HepG2 (cell line): ENCODE measurements around the gene NDUFS1. TPM values are rescaled to one million over a fixed set of nuclear protein-coding genes. Genes with fewer than 3 reads are reported as not detected.

Experiments used
- SRSF1 ChIP-seq: fragments of 200-400 bp; formaldehyde crosslinking; optimal IDR thresholded peaks from 2 replicates; pipeline ENCODE3; 2017; ENCODE audit warnings: mild to moderate bottlenecking, low read depth, low read length, moderate library complexity
- ZFP36L2 ChIP-seq: sonication (generic); formaldehyde crosslinking; IDR thresholded peaks from 2 replicates; pipeline ENCODE4 v1.4.0; 2020; ENCODE audit warnings: missing genetic modification reagents
- ZFP62 ChIP-seq: sonication (generic); formaldehyde crosslinking; IDR thresholded peaks from 2 replicates; pipeline ENCODE4 v1.4.0; 2020; ENCODE audit warnings: missing genetic modification reagents
- polyA plus RNA-seq, 8 experiments: library from polyadenylated mRNA; depleted of rRNA in 3 of 8; stranded (reverse) in 7 of 8; unstranded in 1 of 8; fragments of >200 nt; fragmentation: Illumina TruSeq in 4 of 8; extraction: Trizol in 4 of 8; gene quantifications; 2 replicates each; pipeline versions ENCODE4 v1.2.1 to v1.2.3, GENCODE V29; 2011 to 2016; ENCODE audit warnings: low read depth in 4 of 8, missing spikeins in 1 of 8, mixed read lengths in 1 of 8; ENCODE audit not compliant: insufficient read depth in 1 of 8
- total RNA-seq, 5 experiments: library from RNA; depleted of rRNA; stranded (reverse); fragments of >200 nt; fragmentation: Illumina TruSeq; extraction: Trizol; gene quantifications; 2 replicates each; pipeline ENCODE4 v1.2.3, GENCODE V29; 2016; ENCODE audit warnings: low read depth in 1 of 5
- TF ChIP-seq, protein P1 (sequence below): sonication (generic); formaldehyde crosslinking; IDR thresholded peaks from 2 replicates; pipeline ENCODE4 v1.9.0; 2021; ENCODE audit warnings: mild to moderate bottlenecking, missing genetic modification reagents
- TF ChIP-seq, protein P2 (sequence below): sonication (generic); formaldehyde crosslinking; IDR thresholded peaks from 2 replicates; pipeline ENCODE4 v1.4.0; 2020; ENCODE audit warnings: mild to moderate bottlenecking, missing genetic modification reagents

NDUFS1 gene
- total and polyA plus RNA-seq, 2 of the 13 experiments (the other 11 are each of a cell fraction or from before 2014, with no cell fraction given) = 139 to 242 TPM

DNA sequence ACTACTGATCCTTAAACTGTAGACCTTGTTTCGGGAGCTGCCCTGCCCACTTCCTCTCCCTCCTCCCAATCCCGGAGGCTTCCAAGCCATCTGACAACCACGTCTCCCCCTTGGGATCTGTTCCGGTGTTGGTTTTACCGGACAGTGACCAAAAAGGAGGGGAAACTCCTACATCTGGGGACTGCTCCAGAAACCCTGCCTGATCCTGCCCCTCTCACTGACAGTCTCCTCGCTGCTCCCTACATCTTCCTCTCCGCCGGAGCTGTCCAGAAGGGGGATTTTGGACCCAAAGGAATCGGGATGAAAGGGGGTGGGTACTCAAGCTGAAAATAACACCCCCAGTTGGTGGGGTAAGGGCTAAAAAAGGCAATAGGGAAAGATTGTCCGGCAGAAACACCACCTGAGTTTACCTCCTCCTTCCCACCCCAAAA is 74.8 kb downstream of the NDUFS1 start (continued):
- TF ChIP-seq, protein P1, sequence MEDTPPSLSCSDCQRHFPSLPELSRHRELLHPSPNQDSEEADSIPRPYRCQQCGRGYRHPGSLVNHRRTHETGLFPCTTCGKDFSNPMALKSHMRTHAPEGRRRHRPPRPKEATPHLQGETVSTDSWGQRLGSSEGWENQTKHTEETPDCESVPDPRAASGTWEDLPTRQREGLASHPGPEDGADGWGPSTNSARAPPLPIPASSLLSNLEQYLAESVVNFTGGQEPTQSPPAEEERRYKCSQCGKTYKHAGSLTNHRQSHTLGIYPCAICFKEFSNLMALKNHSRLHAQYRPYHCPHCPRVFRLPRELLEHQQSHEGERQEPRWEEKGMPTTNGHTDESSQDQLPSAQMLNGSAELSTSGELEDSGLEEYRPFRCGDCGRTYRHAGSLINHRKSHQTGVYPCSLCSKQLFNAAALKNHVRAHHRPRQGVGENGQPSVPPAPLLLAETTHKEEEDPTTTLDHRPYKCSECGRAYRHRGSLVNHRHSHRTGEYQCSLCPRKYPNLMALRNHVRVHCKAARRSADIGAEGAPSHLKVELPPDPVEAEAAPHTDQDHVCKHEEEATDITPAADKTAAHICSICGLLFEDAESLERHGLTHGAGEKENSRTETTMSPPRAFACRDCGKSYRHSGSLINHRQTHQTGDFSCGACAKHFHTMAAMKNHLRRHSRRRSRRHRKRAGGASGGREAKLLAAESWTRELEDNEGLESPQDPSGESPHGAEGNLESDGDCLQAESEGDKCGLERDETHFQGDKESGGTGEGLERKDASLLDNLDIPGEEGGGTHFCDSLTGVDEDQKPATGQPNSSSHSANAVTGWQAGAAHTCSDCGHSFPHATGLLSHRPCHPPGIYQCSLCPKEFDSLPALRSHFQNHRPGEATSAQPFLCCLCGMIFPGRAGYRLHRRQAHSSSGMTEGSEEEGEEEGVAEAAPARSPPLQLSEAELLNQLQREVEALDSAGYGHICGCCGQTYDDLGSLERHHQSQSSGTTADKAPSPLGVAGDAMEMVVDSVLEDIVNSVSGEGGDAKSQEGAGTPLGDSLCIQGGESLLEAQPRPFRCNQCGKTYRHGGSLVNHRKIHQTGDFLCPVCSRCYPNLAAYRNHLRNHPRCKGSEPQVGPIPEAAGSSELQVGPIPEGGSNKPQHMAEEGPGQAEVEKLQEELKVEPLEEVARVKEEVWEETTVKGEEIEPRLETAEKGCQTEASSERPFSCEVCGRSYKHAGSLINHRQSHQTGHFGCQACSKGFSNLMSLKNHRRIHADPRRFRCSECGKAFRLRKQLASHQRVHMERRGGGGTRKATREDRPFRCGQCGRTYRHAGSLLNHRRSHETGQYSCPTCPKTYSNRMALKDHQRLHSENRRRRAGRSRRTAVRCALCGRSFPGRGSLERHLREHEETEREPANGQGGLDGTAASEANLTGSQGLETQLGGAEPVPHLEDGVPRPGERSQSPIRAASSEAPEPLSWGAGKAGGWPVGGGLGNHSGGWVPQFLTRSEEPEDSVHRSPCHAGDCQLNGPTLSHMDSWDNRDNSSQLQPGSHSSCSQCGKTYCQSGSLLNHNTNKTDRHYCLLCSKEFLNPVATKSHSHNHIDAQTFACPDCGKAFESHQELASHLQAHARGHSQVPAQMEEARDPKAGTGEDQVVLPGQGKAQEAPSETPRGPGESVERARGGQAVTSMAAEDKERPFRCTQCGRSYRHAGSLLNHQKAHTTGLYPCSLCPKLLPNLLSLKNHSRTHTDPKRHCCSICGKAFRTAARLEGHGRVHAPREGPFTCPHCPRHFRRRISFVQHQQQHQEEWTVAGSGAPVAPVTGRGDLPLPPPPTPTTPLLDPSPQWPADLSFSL (CRISPR knock-in tag) = peak; percentile 75; the same call in 1 of the 2 replicates
- TF ChIP-seq ZFP62 (no peak), SRSF1 (no peak), ZFP36L2 (no peak)
- TF ChIP-seq, protein P2, sequence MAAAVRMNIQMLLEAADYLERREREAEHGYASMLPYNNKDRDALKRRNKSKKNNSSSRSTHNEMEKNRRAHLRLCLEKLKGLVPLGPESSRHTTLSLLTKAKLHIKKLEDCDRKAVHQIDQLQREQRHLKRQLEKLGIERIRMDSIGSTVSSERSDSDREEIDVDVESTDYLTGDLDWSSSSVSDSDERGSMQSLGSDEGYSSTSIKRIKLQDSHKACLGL = no peak
